ENCODE data around the gene SULT4A1.

Gene SULT4A1

DNA sequence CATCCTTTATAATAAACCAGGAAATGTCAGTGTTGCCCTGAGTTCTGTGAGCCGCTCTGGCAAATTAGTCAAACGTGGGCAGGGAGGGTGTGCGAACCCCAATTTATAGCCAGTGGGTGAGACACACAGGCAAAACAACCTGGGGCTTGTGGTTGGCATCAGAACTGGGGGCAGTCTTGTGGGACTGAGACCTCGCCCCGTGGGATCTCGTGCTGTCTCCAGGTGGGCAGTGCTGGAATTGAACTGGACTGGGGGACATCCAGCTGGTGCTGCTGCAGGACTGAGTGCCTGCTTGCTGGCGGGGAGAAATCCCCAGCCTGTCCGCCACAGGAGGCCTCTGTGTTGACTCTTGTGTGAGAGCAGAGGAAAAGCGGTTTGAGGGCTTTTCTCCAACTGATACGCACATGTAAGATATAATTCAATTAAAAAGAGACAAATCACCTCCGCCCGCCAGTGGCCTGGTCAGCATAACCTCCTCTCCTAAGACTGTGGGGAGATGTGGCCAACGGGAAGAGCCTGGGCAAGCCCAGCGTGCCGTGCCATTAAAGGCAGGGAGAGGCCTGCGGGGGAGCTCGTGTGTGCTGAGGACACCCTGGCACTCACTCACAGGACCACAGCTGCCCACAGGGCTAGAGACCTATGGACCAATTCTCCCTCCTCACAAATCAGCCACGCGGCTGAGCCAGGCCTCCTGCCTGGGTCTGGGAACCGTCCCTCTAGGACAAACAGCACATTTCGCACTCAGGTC lies 18.4 kb downstream of the SULT4A1 start:
- DNase-seq: no peak

- DNase-seq: no peak
Observed at GRCh38 chr22:43841742-43842141, 20.6 kb downstream of the SULT4A1 start.

DNA sequence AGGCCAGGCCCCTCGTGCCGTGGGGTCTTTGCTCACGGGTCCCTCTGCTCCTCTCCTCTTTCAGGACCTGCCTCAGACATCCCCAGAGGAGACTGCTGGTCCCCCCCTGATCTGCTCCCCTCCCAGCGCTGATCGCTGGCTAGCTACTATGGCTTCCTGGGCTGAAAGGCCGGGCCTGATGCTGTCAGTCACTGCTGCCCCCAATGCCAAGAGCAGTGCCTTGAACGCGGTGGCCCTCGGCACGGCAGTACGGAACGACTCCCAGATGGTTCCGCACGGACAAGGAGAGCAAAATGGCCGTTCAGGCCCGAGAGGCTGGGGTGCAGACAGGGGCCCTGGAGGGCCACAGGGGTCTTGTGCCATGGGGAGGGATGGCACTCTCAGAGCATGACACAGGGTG lies 21.5 kb downstream of the SULT4A1 start:
- DNase-seq: no peak

- DNase-seq: no peak
Observed at GRCh38 chr22:43840431-43840830, 21.9 kb downstream of the SULT4A1 start.

DNA sequence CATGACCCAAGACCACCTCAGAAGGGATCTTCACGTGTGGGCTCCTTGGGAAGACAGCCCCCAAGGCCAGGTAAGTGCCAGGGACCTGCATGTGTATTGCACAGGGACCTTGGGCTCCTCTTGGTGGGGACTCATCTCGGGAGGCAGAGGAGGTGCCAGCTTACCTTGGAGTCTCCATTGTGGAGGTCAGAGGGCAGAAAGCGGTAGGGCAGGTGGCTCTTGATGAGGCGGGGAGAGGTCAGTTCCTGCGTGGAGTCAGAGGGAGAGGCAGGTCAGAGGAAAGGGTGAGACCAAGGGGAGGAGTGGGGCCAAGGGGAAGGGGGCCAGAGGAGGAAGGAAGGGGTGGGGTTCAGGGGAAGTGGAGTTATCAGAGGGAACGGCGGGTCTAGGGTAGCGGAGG lies 22.5 kb downstream of the SULT4A1 start:
- no peak for DNase-seq

DNA sequence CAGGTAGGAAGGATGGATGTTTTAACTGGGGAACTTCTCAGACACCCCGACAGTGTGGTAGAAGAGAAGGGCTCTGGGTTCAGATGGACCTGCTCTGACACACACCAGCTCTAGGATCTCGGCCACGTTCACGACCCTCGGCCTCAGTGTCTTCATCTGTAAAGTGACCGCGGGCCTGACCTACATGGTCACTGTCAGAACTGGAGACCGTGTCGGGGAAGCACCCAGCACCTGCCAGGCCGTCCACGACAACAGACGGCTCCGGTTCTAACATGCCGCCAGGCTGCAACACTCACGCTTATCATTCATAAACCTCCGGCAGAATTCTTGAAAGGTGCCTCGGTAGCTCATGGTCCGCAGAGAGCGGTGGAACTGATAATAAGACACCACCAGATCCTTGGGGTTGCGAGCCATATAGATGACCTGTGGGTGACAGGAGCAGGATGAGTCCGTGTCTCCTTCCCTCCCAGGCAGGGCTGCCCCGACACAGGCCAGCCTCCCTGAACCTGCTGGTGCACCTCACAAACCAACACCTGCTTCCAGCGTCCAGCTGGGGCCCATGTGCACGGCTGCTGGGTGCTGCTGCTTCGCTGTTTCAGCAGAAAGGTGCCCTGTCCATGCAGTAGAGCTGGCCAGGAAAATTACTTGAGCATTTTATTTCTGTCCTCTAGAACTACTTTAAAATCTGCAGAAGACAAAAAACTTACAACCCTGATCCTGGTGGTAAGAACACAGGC lies 23.6 kb downstream of the SULT4A1 start:
- DNase-seq: no peak

DNA sequence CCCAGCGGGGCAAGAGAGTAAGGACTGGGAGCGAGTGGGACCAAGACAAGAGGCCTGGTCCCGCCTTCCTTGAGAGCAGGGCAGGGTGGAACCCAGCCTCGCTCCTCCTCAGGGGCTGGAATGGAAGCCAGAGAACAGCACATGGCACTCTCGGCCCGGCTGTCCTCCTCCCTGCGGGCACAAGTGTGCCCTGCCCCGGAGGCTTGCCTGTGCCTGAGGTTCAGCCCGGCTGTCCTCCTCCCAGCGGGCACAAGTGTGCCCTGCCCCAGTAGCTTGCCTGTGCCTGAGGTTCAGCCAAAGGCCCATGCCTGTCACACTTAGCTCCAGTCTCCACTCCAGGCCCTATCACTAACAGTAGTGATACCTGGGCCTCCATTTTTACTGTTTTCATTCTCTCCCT lies 24.2 kb downstream of the SULT4A1 start:
- DNase-seq: no peak

DNA sequence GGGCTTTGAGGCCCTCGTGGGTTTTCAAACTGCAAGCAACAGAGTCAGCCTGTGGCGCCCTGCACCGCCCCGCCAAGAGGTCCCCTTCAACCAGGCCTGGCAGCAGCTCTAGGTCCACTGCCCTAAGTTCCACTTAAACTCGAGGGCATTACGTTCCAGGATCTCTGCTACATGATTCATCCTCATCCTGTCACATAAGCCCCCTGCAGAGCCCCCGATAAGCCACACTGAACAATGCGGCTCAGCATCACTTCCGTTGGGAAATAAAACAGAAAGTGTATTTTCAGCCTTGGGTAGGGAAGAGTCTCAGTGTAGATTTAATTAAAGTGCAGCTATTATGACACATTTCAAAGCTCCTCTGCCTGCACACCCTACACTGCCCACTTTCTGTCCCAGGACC lies 24.6 kb downstream of the SULT4A1 start:
- no peak for DNase-seq

DNA sequence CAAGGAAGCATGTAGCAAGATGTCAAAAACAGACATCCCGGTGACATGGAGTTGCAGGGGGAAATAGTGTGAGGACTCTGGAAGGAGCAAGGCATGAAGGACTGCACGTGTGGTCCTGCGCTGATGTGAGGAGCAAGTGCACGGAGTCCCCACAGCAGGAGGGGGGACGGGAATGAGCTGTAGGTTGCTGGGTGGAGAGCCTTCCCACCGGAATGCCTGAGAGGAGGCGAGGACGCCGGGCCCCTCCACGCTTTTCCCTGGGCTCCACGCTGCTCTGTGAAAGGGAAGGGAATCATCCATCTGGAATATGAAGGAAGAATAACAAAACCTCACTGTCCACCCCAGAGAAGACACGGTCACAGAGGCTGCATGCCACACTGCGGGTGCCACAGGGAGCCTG lies 26.6 kb downstream of the SULT4A1 start:
- no peak for DNase-seq

DNA sequence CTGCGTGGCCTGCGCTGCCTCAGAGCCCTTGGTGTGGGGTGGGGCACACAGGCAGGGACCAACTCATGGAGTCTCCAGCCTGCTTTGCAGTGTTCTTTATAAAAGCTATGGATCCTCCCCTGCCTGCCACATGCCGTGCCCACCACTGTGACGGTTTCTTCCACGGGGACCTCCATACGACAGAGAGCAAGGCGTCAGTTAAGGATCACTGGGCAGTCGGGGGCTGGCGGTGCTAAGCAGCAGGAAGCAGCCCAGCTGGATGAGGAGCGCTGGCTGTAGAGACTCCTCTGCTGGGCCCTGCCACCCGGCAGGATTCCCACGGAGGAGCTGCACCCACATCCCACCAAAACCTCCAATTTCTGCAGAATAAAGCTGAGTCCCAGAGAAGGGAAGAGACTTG lies 27.1 kb downstream of the SULT4A1 start:
- DNase-seq: no peak

- no peak for DNase-seq
Observed at GRCh38 chr22:43833286-43834240, 28.8 kb downstream of the SULT4A1 start.

- no peak for DNase-seq
Observed at GRCh38 chr22:43832393-43833265, 29.7 kb downstream of the SULT4A1 start.

DNA sequence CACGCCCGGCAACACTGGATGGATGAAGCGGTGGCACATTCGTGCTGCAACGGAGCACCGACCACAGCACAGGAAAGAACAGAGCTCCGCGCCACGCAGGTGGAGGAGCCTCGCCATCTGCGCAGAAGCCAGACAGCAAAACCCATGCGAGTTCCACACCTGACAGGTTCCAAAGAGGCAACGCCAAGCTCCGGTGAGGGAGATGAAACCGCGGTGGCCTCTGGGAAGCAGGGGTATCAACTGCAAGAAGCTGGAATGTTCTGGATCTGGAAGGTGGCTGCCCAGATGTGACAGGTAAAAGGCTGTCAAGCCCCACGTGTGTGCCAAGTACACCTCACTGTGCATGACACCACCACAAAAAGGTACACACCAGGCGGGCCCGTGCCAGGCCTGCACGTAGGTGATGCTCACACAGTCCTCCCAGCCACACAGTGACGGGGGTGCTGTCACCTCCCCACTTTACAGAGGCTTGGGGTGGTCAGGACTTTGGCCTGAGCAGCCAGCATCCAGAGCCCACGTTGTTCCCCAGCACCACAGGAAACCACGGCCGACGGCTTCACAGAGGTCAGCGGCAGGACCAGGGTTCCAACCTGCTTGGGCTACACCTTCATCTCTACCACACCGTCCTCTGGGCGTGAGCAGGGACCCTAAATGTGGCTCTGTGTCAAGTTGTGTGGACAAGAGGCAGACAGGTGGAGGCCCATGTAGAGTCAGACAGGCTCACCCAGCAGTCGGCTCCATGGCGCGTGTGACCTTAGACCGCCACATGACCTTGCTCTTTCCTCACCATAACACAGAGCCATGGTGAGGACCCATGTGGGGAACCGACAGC lies 30.5 kb downstream of the SULT4A1 start:
- DNase-seq: no peak

DNA sequence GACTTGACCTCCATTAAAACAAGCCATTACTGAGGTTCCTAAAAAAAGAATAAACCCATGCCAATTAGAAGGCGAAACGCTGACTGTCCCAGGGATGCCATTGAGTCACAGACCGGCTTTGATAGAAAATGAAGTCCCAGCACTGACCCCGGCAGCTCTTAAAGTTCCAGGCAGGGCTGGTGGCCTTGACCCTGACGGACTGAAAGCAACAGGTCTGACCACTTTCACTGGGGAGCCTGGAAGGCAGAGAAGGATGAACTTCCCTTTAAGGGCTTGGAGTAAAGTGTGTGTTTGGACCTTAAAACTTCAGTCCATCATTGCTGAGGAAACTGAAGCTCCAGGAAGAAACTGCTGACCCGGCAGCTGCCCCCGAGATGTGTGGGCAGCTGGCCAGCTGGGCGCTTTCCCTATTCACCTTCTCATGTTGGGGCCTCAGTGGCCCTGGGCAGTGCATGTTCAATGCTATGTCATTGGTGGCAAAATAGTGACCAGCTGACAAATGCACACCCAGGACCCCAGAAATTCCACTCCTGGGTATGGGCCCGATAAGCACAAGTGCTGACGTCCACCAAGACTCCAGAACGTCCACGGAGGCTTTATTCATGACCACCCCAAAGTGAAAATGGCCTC lies 31.3 kb downstream of the SULT4A1 start:
- DNase-seq: no peak

DNA sequence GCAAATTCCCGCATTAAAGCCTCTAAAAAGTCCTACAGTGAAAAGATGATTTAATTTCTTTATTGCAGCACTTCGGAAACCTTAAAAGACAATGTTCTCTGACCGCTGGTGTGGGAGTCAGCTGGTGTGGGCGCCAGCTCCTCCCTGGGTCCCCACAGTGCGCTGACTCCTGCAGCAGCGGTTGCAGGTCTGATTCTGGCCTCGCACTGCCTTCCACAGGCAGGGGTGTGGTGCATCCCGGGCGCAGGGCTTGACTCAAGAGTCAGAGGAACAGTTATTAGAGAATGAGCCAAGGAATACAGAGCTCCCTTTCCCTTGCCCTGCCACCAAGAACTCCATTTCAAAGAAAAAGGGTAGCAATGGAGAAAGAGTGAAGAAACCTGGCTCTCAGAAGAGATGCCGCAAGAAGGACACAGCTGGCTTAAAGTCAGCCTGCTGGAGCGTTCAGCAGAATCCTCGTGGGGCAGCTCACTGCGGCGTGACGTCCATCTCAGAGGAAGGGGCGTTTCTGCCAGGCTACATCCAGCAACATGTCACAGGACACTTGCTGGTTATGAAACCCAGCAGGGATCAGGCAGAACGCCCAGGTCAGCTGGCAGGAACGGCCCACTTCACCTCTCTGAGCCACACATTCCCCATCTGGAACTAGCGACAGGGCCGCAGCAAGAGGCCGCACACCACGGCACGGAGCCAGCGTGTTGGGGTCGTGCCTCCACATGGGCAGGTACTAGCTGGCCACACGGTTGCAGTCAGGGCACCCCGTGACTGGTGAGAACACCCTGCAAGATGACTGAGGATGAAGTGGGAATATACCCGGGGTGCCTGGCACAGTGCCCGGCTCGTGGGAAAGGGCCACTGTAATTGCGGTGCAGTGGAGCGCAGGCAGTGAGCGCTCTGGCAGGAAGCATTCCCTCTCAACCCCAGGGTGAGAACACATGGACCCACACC lies 32.1 kb downstream of the SULT4A1 start:
- DNase-seq: no peak

- DNase-seq: no peak
Observed at GRCh38 chr22:43828998-43829782, 33.1 kb downstream of the SULT4A1 start.

DNA sequence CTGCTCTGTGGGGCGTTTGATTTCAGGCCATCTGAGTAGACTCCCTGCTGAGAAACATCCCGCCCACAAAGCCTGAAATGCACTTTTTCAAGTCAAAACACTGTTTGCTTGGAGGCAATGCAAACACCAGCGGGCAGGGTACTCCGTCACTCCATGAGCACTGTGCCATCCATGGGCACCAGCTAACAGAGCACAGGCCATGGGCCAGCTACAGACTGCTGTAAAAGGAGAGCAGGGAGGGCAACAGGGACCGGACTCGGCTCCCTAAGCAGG lies 33.7 kb downstream of the SULT4A1 start:
- DNase-seq: no peak

DNA sequence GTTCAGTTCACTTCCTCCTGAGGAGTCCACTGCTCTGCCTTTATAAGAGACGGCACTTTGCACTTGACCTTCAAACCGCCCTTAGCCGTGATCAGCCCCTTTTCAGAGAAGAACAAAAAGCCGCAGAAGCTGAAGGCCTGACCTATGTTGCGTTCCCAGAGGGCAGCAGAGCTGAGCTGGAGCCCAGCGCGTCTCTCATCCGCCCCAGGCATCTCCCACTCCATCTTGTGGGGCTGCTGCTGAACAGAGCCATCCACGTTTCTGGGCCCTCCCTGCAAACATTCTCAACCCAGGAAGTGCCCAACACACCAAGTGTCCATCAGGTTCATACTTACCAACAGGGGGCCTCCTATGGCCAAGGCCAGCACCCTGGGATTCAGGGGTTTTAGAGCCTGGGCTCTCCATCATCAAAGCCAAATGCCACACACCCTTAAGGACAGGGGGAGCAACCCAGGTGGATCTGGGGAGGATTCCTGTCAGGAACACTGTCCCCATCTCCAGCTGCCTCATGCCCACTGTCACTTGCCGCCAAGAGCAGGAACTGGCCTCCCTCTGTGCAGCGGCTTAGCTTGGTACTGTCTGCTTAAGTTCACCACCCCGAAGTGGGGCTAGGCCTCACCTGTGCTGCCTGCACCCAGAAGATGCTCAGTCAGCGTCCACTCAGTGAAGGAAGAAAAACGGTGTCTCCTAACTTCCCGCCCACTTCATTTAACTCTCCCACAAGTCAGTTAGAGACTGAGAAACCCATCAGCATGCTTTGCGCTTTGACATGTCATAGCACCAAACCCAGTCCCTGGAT lies 34.2 kb downstream of the SULT4A1 start:
- no peak for DNase-seq
